ENCODE measurements around the gene SERPINB1. TPM values are rescaled to one million over a fixed set of nuclear protein-coding genes. Genes with fewer than 3 reads are reported as not detected.
"Not testable (repeated sequence)": the region's sequence is repeated elsewhere in the genome, so short reads cannot be mapped to it uniquely, and the experiment has no call there.

The SERPINB1 gene
- total and polyA plus RNA-seq, 5 experiments from 2014 or later, result 65.3 to 130 (median 121) TPM

- H3K9me3 Mint-ChIP-seq, result peaks cover 0 to 3% (median 0%) of the 10 kb centered on the region in 9 donors
Measured at GRCh38 chr6:2809015-2809414, 32.6 kb downstream of the SERPINB1 start.

GRCh38 chr6:2807342-2808090, 34.1 kb downstream of the SERPINB1 start:
- Mint-ChIP-seq H3K4me1 (peaks cover 0 to 9% (median 5%) of the 10 kb centered on the region in 4 donors), H3K9me3 (peaks cover 0 to 2% (median 0%) of the 10 kb centered on the region in 9 donors), H3K27me3 (no peaks in the 10 kb centered on the region), H3K4me3 (no peak overlapping the region), H3K36me3 (no peaks in the 10 kb centered on the region), H3K27ac (no peak overlapping the region)
- ATAC-seq (no peak), DNase-seq (no peak)
- POLR2A ChIA-PET, result no interaction called here

More at GRCh38 chr6:2809015-2809414, 32.6 kb downstream of the SERPINB1 start:
- POLR2A ChIA-PET, result no interaction called here
- H3K4me1 Mint-ChIP-seq, result peaks cover 0 to 9% (median 5%) of the 10 kb centered on the region in 4 donors
- H3K4me3 Mint-ChIP-seq, result no peak overlapping the region
- DNase-seq (no peak), ATAC-seq (no peak)
- H3K27me3 Mint-ChIP-seq, result no peaks in the 10 kb centered on the region
- H3K27ac Mint-ChIP-seq, result no peak overlapping the region
- H3K36me3 Mint-ChIP-seq, result no peaks in the 10 kb centered on the region

- H3K27ac Mint-ChIP-seq, result peak overlapping the region in 1 of 10 donors; percentile 80
- no peaks in the 10 kb centered on the region for H3K27me3 Mint-ChIP-seq
- DNase-seq (no peak), ATAC-seq (no peak)
- POLR2A ChIA-PET, result no interaction called here
- no peak overlapping the region for H3K4me3 Mint-ChIP-seq
- H3K9me3 Mint-ChIP-seq, result no peaks in the 10 kb centered on the region
- peaks cover 0 to 7% (median 5%) of the 10 kb centered on the region in 4 donors for H3K4me1 Mint-ChIP-seq
- no peaks in the 10 kb centered on the region for H3K36me3 Mint-ChIP-seq
Measured at GRCh38 chr6:2806644-2807043, 35.0 kb downstream of the SERPINB1 start.

- no peaks in the 10 kb centered on the region for H3K36me3 Mint-ChIP-seq
Measured at GRCh38 chr6:2805031-2805430, 36.6 kb downstream of the SERPINB1 start.

GRCh38 chr6:2804516-2804915, 37.1 kb downstream of the SERPINB1 start:
- Mint-ChIP-seq H3K4me3 (no peak overlapping the region), H3K9me3 (no peaks in the 10 kb centered on the region), H3K27me3 (no peaks in the 10 kb centered on the region), H3K27ac (no peak overlapping the region), H3K36me3 (no peaks in the 10 kb centered on the region), H3K4me1 (peaks cover 2 to 8% (median 3%) of the 10 kb centered on the region in 4 donors)
- DNase-seq (no peak), ATAC-seq (no peak)
- POLR2A ChIA-PET, result interaction anchor here (0.6 kb wide), 1 partner anchor 94 kb away, joined by 3 read pairs; no protein-coding TSS in a partner anchor

More at GRCh38 chr6:2805031-2805430, 36.6 kb downstream of the SERPINB1 start:
- Mint-ChIP-seq H3K9me3 (no peaks in the 10 kb centered on the region), H3K4me1 (peaks cover 3 to 7% (median 5%) of the 10 kb centered on the region in 4 donors), H3K27me3 (no peaks in the 10 kb centered on the region), H3K4me3 (no peak overlapping the region), H3K27ac (peak overlapping the region in 1 of 10 donors; percentile 37)
- POLR2A ChIA-PET, result interaction anchor here (0.6 kb wide), 1 partner anchor 93 kb away, joined by 3 read pairs; no protein-coding TSS in a partner anchor
- DNase-seq (no peak), ATAC-seq (no peak)

GRCh38 chr6:2803731-2804429, 37.8 kb downstream of the SERPINB1 start:
- no peaks in the 10 kb centered on the region for H3K9me3 Mint-ChIP-seq
- H3K27me3 Mint-ChIP-seq, result no peaks in the 10 kb centered on the region
- POLR2A ChIA-PET, result no interaction called here

GRCh38 chr6:2802521-2803060, 39.1 kb downstream of the SERPINB1 start:
- Mint-ChIP-seq H3K4me1 (peaks cover 2 to 15% (median 4%) of the 10 kb centered on the region in 4 donors), H3K36me3 (no peaks in the 10 kb centered on the region), H3K27me3 (no peaks in the 10 kb centered on the region), H3K9me3 (no peaks in the 10 kb centered on the region), H3K4me3 (no peak overlapping the region), H3K27ac (no peak overlapping the region)
- ATAC-seq (no peak), DNase-seq (no peak)
- POLR2A ChIA-PET, result no interaction called here

More at GRCh38 chr6:2803731-2804429, 37.8 kb downstream of the SERPINB1 start:
- H3K36me3 Mint-ChIP-seq, result no peaks in the 10 kb centered on the region
- no peak overlapping the region for H3K4me3 Mint-ChIP-seq
- ATAC-seq, result no peak
- DNase-seq, result no peak
- peaks cover 0 to 11% (median 4%) of the 10 kb centered on the region in 4 donors for H3K4me1 Mint-ChIP-seq
- no peak overlapping the region for H3K27ac Mint-ChIP-seq

- H3K27ac Mint-ChIP-seq, POLR2A ChIA-PET, ATAC-seq, H3K4me3 Mint-ChIP-seq, H3K27me3 Mint-ChIP-seq, H3K9me3 Mint-ChIP-seq, H3K36me3 Mint-ChIP-seq, DNase-seq: not testable (repeated sequence)
- peaks cover 2 to 19% (median 6%) of the 10 kb centered on the region in 4 donors for H3K4me1 Mint-ChIP-seq
Measured at GRCh38 chr6:2801687-2802086, 40.0 kb downstream of the SERPINB1 start.

- Mint-ChIP-seq H3K27me3 (no peaks in the 10 kb centered on the region), H3K27ac (peak overlapping the region in 1 of 10 donors; percentile 17), H3K4me1 (peaks cover 2 to 27% (median 6%) of the 10 kb centered on the region in 4 donors), H3K36me3 (peaks cover 0 to 3% (median 0%) of the 10 kb centered on the region in 3 donors), H3K4me3 (no peak overlapping the region), H3K9me3 (no peaks in the 10 kb centered on the region)
- DNase-seq (no peak), ATAC-seq (no peak)
- POLR2A ChIA-PET, result no interaction called here
Measured at GRCh38 chr6:2800552-2801316, 40.9 kb downstream of the SERPINB1 start.

GRCh38 chr6:2799936-2800527, 41.6 kb downstream of the SERPINB1 start:
- Mint-ChIP-seq H3K9me3 (no peaks in the 10 kb centered on the region), H3K4me3 (no peak overlapping the region), H3K27ac (peak overlapping the region in 4 of 10 donors; percentile 3 to 85 (median 32)), H3K4me1 (peaks cover 2 to 33% (median 6%) of the 10 kb centered on the region in 4 donors), H3K36me3 (peaks cover 0 to 3% (median 0%) of the 10 kb centered on the region in 3 donors), H3K27me3 (no peaks in the 10 kb centered on the region)
- no peak for DNase-seq
- POLR2A ChIA-PET, result no interaction called here
- ATAC-seq, result no peak

GRCh38 chr6:2798586-2799134, 43.0 kb downstream of the SERPINB1 start:
- Mint-ChIP-seq H3K4me3 (no peak overlapping the region), H3K27ac (peak overlapping the region in 2 of 10 donors; percentile 20 to 27), H3K9me3 (no peaks in the 10 kb centered on the region), H3K4me1 (peaks cover 7 to 43% (median 15%) of the 10 kb centered on the region in 4 donors), H3K27me3 (no peaks in the 10 kb centered on the region), H3K36me3 (peaks cover 0 to 3% (median 0%) of the 10 kb centered on the region in 3 donors)
- no peak for DNase-seq
- ATAC-seq, result no peak
- POLR2A ChIA-PET, result interaction anchor here (0.7 to 1.8 kb wide), 3 partner anchors 32 to 59 kb away, joined by 3 to 6 read pairs (median 6); partner anchors contain the start of gene WRNIP1

Data from naive thymus-derived CD8-positive, alpha-beta T cell (primary cell).